WTC11 (cell line): ENCODE results near the gene FNDC7.

Experiments used
- ATF6 ChIP-seq: sonication (generic); formaldehyde crosslinking; IDR thresholded peaks from 2 replicates; pipeline ENCODE4 v1.8.1; 2023; ENCODE audit warnings: mild to moderate bottlenecking, missing genetic modification reagents
- CREB1 ChIP-seq: sonication (generic); formaldehyde crosslinking; IDR thresholded peaks from 2 replicates; pipeline ENCODE4 v1.8.0; 2023; ENCODE audit warnings: mild to moderate bottlenecking, missing genetic modification reagents
- CTCF ChIP-seq: fragments of 200-600 bp; IDR thresholded peaks from 2 replicates; pipeline ENCODE4 v1.8.0; 2022; ENCODE audit warnings: antibody characterized with exemption
- ESRRA ChIP-seq: sonication (generic); formaldehyde crosslinking; IDR thresholded peaks from 2 replicates; pipeline ENCODE4 v1.8.1; 2022; ENCODE audit warnings: mild to moderate bottlenecking, missing genetic modification reagents, borderline replicate concordance
- FOXP4 ChIP-seq: sonication (generic); formaldehyde crosslinking; IDR thresholded peaks from 2 replicates; pipeline ENCODE4 v1.8.0; 2022; ENCODE audit warnings: mild to moderate bottlenecking, missing genetic modification reagents
- JUN ChIP-seq: sonication (generic); formaldehyde crosslinking; IDR thresholded peaks from 2 replicates; pipeline ENCODE4 v1.8.0; 2023; ENCODE audit warnings: mild to moderate bottlenecking, missing genetic modification reagents
- MAX ChIP-seq: sonication (generic); formaldehyde crosslinking; IDR thresholded peaks from 2 replicates; pipeline ENCODE4 v1.8.0; 2022; ENCODE audit warnings: mild to moderate bottlenecking, missing genetic modification reagents
- PREB ChIP-seq: sonication (generic); formaldehyde crosslinking; IDR thresholded peaks from 2 replicates; pipeline ENCODE4 v1.8.1; 2022; ENCODE audit warnings: mild to moderate bottlenecking, missing genetic modification reagents, moderate library complexity, borderline replicate concordance

- no peak for TF ChIP-seq PREB (CRISPR knock-in tag)
- TF ChIP-seq CTCF = no peak
- TF ChIP-seq FOXP4 (CRISPR knock-in tag) = no peak
- no peak for TF ChIP-seq MAX (CRISPR knock-in tag)
- no peak for TF ChIP-seq CREB1
- TF ChIP-seq JUN (CRISPR knock-in tag) = no peak
- no peak for TF ChIP-seq ESRRA (CRISPR knock-in tag)
- TF ChIP-seq ATF6 (CRISPR knock-in tag) = no peak
These were observed 68.3 kb downstream of the FNDC7 start for GRCh38 chr1:108780937-108781574.
